HepG2 (cell line): Measurements from ENCODE around the gene EFNA4. TPM values are rescaled to one million over a fixed set of nuclear protein-coding genes. Genes with fewer than 3 reads are reported as not detected.

Experiments used
- DR1 ChIP-seq: sonication (generic); formaldehyde crosslinking; IDR thresholded peaks from 2 replicates; pipeline ENCODE4 v1.8.0; 2021; ENCODE audit warnings: mild to moderate bottlenecking, missing genetic modification reagents, inconsistent platforms
- HES4 ChIP-seq: sonication (generic); formaldehyde crosslinking; IDR thresholded peaks from 2 replicates; pipeline ENCODE4 v1.9.0; 2021; ENCODE audit warnings: mild to moderate bottlenecking, missing genetic modification reagents, borderline replicate concordance
- MYNN ChIP-seq: sonication (generic); formaldehyde crosslinking; IDR thresholded peaks from 2 replicates; pipeline ENCODE4 v1.4.0; 2020; ENCODE audit warnings: mild to moderate bottlenecking, low read depth, missing genetic modification reagents
- MYPOP ChIP-seq: sonication (generic); formaldehyde crosslinking; IDR thresholded peaks from 2 replicates; pipeline ENCODE4 v1.8.1; 2023; ENCODE audit warnings: mild to moderate bottlenecking, moderate library complexity, missing genetic modification reagents
- NFYB ChIP-seq: sonication (generic); formaldehyde crosslinking; IDR thresholded peaks from 2 replicates; pipeline ENCODE4 v1.4.0; 2020; ENCODE audit warnings: missing genetic modification reagents
- RXRA ChIP-seq: sonication (generic); formaldehyde crosslinking; IDR thresholded peaks from 2 replicates; pipeline ENCODE4 v1.5.1; 2020; ENCODE audit warnings: missing genetic modification reagents
- SALL2 ChIP-seq: sonication (generic); formaldehyde crosslinking; IDR thresholded peaks from 2 replicates; pipeline ENCODE4 v1.8.1; 2023; ENCODE audit warnings: mild to moderate bottlenecking, missing genetic modification reagents, inconsistent platforms
- SMC3 ChIP-seq: IDR thresholded peaks from 2 replicates; pipeline ENCODE4 v1.6.1; 2011; ENCODE audit warnings: low read length, improper control_type of control experiment
- SPEN ChIP-seq: sonication (generic); formaldehyde crosslinking; IDR thresholded peaks from 2 replicates; pipeline ENCODE4 v1.5.1; 2020; ENCODE audit warnings: low read depth, mild to moderate bottlenecking, missing genetic modification reagents
- TBP ChIP-seq: sonication (generic); formaldehyde crosslinking; IDR thresholded peaks from 2 replicates; pipeline ENCODE4 v1.5.0; 2020; ENCODE audit warnings: missing genetic modification reagents
- ZBTB25 ChIP-seq: IDR thresholded peaks from 2 replicates; pipeline ENCODE4 v1.6.1; 2018; ENCODE audit warnings: missing genetic modification reagents
- ZBTB26 ChIP-seq: IDR thresholded peaks from 2 replicates; pipeline ENCODE4 v1.6.1; 2016; ENCODE audit warnings: missing compliant biosample characterization, missing genetic modification reagents, borderline replicate concordance
- ZBTB43 ChIP-seq: sonication (generic); formaldehyde crosslinking; conservative IDR thresholded peaks from 2 replicates; pipeline ENCODE4 v1.4.0; 2020; ENCODE audit warnings: missing genetic modification reagents
- ZNF230 ChIP-seq: sonication (generic); formaldehyde crosslinking; IDR thresholded peaks from 2 replicates; pipeline ENCODE4 v1.4.0; 2020; ENCODE audit warnings: mild to moderate bottlenecking, missing genetic modification reagents
- ZNF430 ChIP-seq: sonication (generic); formaldehyde crosslinking; IDR thresholded peaks from 2 replicates; pipeline ENCODE4 v1.9.0; 2021; ENCODE audit warnings: mild to moderate bottlenecking, missing genetic modification reagents
- ZNF574 ChIP-seq: sonication (generic); formaldehyde crosslinking; IDR thresholded peaks from 2 replicates; pipeline ENCODE4 v1.4.0; 2020; ENCODE audit warnings: missing genetic modification reagents
- ZNF792 ChIP-seq: IDR thresholded peaks from 2 replicates; pipeline ENCODE4 v1.6.1; 2016
- ZSCAN12 ChIP-seq: sonication (generic); formaldehyde crosslinking; IDR thresholded peaks from 2 replicates; pipeline ENCODE4 v1.9.0; 2021; ENCODE audit warnings: mild to moderate bottlenecking, missing genetic modification reagents
- ZSCAN25 ChIP-seq: sonication (generic); formaldehyde crosslinking; IDR thresholded peaks from 2 replicates; pipeline ENCODE4 v1.8.0; 2022; ENCODE audit warnings: mild to moderate bottlenecking, missing genetic modification reagents
- polyA plus RNA-seq, 8 experiments: library from polyadenylated mRNA; depleted of rRNA in 3 of 8; stranded (reverse) in 7 of 8; unstranded in 1 of 8; fragments of >200 nt; fragmentation: Illumina TruSeq in 4 of 8; extraction: Trizol in 4 of 8; gene quantifications; 2 replicates each; pipeline versions ENCODE4 v1.2.1 to v1.2.3, GENCODE V29; 2011 to 2016; ENCODE audit warnings: low read depth in 4 of 8, missing spikeins in 1 of 8, mixed read lengths in 1 of 8; ENCODE audit not compliant: insufficient read depth in 1 of 8
- total RNA-seq, 5 experiments: library from RNA; depleted of rRNA; stranded (reverse); fragments of >200 nt; fragmentation: Illumina TruSeq; extraction: Trizol; gene quantifications; 2 replicates each; pipeline ENCODE4 v1.2.3, GENCODE V29; 2016; ENCODE audit warnings: low read depth in 1 of 5

The EFNA4 gene
- total and polyA plus RNA-seq, 2 of the 13 experiments (the other 11 are each of a cell fraction or from before 2014, with no cell fraction given) = 12.0 to 17.2 TPM

- peak; percentile 65; the same call in 1 of the 2 replicates for TF ChIP-seq SMC3
- TF ChIP-seq ZBTB43 (CRISPR knock-in tag) = no peak
- TF ChIP-seq HES4 (CRISPR knock-in tag) = no peak
- peak; percentile 84 for TF ChIP-seq ZNF230 (CRISPR knock-in tag)
- no peak for TF ChIP-seq MYNN (CRISPR knock-in tag)
- peak; percentile 85 for TF ChIP-seq MYPOP (CRISPR knock-in tag)
- TF ChIP-seq ZBTB25 (CRISPR knock-in tag) = 0 out of 2 replicates have a peak, but pooled peaks have one; percentile 72
- TF ChIP-seq SALL2 (CRISPR knock-in tag) = peak; percentile 81; the same call in 1 of the 2 replicates
- peak; percentile 65; the same call in 1 of the 2 replicates for TF ChIP-seq ZBTB26 (CRISPR knock-in tag)
- TF ChIP-seq ZNF430 (CRISPR knock-in tag) = no peak; the same call in 1 of the 2 replicates
- no peak for TF ChIP-seq ZSCAN12 (CRISPR knock-in tag)
- peak; percentile 81 for TF ChIP-seq SPEN
- TF ChIP-seq ZSCAN25 (CRISPR knock-in tag) = peak; percentile 94
- TF ChIP-seq ZNF574 (CRISPR knock-in tag) = peak; percentile 77
- TF ChIP-seq ZNF792 (CRISPR knock-in tag) = peak; percentile 60; the same call in 1 of the 2 replicates
- TF ChIP-seq TBP (CRISPR knock-in tag) = no peak
- peak; percentile 76 for TF ChIP-seq RXRA (CRISPR knock-in tag)
- TF ChIP-seq NFYB (CRISPR knock-in tag) = peak; percentile 23; the same call in 1 of the 2 replicates
- 0 out of 2 replicates have a peak, but pooled peaks have one; percentile 48 for TF ChIP-seq DR1 (CRISPR knock-in tag)
Measured at GRCh38 chr1:155017041-155017945, 46.2 kb upstream of the EFNA4 start (continued).
